GM19099 (cell line): Measurements from ENCODE around the gene ACTN1.

Experiments
- POLR2A ChIP-seq: IDR thresholded peaks from 3 replicates; pipeline ENCODE4 v1.6.1; 2011; ENCODE audit warnings: low read depth; ENCODE audit not compliant: insufficient read length; ENCODE audit errors: extremely low read depth

The ACTN1 gene

DNA sequence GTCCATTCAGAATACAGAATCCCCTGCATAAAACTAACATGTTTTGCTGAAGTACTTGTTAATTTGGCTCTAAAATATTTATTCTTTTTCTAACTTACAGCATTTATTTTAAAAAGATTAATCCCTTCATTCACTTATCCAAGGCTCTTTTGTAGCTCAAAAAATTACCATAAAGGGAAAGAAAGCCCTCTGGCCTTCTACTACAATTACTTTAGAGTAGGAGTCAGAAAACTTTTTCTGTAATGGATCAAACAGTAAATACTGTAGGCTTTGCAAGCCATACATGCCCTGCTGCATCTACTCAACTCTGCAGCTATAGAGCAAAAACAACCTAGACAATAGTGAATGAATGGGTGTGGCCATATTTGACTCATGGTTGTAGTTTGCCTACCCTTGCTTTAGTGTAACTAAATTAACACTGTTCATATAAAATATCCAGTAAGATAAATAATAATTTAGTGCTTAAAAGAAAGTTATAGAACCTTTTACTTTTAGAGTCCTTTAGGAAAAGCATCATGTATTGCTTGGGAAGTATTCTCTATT is 112.0 kb downstream of the ACTN1 start:
- TF ChIP-seq POLR2A = no peak

DNA sequence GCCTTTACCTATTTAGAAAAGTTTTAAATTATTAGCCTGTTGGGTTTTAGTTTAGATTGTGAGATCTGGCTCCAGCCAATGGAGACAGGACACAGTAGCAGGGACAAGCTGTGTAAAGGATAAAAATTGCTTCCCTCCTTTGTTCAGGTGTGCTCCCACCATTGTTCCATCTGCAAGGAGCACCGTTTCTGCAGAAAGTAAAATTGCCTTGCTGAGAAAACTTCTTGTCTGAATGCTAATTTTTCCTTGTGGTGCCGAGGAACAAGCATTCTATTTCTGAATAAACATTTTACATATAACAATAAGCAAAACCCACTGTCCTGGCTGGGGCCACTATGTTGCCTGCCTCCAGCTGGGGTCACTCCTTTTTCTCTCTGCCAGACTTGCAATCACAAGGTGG is 113.6 kb downstream of the ACTN1 start:
- no peak for TF ChIP-seq POLR2A

DNA sequence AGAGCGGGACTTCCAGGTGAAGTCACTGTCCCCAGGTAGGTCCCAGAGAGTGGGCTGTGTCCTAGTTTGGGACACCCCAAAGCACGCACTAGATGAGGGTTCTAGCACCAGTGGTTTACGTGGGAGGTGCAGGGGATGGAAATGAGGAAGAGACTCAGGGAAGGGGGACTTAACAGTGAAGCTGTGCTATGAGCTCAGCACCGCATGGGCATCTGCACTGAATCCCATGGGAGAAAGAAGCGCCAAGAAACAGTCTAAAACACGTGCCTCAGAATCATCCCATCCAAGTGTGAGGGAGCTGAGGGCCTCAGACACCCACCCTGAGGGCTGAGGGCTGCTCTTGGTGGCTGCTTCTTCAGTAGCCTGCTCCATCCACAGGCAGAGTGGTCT is 114.7 kb downstream of the ACTN1 start:
- TF ChIP-seq POLR2A = no peak

DNA sequence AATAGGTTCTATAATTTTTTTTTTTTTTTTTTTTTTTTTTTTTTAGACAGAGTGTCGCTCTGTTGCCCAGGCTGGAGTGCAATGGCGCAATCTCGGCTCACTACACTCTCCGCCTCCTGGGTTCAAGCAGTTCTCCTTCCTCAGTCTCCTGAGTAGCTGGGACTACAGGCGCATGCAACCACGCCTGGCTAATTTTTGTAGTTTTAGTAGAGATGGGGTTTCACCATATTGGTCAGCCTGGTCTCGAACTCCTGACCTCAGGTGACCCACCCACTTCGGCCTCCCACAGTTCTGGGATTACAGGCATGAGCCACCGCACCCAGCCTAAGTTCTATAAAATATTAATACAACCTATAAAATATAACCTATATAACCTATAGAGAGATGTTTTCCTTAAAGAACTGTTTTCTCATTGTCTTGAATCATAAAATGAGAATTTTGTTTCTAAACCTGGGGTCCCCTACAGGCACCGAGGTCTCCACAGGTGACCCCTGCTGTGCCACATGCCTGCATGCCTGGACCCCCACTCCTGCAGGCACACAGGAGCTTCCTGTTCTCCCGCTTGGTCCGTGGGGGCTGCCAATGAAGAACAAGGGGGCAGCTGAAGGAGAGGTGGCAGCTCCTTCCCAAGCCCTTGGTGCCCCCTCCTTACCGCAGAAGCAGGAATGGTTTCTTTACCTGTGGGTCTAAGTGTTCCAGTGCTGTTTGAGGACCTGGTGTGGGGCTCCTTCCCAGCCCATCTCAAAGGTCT is 115.3 kb downstream of the ACTN1 start:
- no peak for TF ChIP-seq POLR2A

GRCh38 chr14:68862954-68863594 is 116.0 kb downstream of the ACTN1 start:
- TF ChIP-seq POLR2A = no peak

GRCh38 chr14:68860771-68861170 is 118.3 kb downstream of the ACTN1 start:
- no peak for TF ChIP-seq POLR2A

GRCh38 chr14:68857516-68858070 is 121.5 kb downstream of the ACTN1 start:
- no peak for TF ChIP-seq POLR2A

DNA sequence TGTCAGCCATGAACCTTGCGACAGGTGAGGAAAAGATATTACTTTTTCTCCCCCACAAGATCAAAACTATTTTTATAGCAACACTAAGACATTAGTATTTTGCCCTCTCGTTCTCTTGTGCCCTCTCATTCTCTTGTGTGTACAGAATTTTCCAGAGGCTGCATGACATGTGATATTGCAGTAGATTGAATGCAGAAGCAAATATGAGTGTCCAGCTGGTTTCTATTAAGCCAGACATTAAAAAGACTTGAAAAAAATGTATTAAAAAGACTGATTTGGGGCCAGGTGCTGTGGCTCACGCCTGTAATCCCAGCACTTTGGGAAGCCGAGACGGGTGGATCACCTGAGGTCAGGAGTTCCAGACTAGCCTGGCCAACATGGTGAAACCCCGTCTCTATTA is 122.5 kb downstream of the ACTN1 start:
- TF ChIP-seq POLR2A = no peak

- no peak for TF ChIP-seq POLR2A
Measured at GRCh38 chr14:68854421-68854820, 124.7 kb downstream of the ACTN1 start.

DNA sequence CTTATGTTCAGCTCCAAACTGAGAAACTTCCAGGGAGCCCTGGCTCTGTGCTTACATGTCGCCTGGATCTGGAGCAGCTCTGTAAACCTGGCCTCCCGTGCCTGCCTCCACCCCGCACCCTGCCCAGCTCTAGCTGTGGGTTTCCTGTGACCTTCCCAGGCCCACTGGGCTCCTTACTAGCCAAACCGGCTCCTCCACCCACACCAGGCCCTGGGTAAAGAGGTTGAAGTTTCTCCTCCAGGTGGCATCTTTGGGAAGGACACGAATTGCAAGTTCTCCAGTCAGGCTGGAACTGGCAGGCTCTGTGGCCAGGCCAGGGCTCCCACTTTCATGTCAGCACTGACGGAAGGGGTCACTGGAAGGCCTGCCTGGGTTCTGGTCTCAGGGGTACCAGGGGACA is 125.4 kb downstream of the ACTN1 start:
- no peak for TF ChIP-seq POLR2A

- no peak for TF ChIP-seq POLR2A
Measured at GRCh38 chr14:68851078-68851477, 128.0 kb downstream of the ACTN1 start.

DNA sequence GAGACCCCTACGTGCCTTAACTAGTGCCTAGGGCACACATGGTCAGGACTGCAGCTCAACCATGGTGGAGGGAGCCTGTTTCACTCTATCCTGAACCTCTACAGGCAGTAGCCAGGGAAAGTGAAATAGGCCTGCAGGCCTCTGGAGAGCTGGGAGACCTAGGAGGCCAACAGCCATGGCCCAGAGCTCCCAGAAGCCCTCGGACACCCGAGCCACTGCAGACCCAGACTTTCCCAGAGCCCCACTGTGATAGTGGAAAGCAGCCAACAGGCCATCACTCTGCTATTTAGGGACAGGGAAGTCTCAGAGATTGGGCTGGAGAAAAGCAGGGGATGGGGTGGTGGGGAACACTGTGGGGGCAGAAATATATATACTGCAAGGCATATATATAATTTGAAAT is 129.7 kb downstream of the ACTN1 start:
- no peak for TF ChIP-seq POLR2A

DNA sequence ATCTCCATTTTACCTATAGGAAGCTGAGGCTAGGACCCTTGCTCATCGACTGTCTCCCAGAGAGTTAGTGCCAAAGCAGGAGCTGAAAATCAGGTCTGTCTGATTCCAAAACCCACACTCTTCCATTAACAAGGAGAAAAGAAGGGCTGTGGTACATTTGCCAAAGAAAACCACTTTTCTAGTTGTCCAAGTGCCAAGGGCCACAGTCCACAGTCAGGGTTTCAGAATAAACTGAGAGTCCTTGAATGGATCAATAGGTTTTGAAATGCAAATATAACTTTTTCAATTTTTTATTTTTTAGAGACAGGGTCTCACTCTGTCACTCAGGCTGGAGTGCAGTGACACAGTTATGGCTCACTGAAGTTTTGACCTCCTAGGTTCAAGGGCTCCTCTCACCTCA is 130.8 kb downstream of the ACTN1 start:
- no peak for TF ChIP-seq POLR2A

- no peak for TF ChIP-seq POLR2A
Measured at GRCh38 chr14:68846466-68846865, 132.6 kb downstream of the ACTN1 start.

DNA sequence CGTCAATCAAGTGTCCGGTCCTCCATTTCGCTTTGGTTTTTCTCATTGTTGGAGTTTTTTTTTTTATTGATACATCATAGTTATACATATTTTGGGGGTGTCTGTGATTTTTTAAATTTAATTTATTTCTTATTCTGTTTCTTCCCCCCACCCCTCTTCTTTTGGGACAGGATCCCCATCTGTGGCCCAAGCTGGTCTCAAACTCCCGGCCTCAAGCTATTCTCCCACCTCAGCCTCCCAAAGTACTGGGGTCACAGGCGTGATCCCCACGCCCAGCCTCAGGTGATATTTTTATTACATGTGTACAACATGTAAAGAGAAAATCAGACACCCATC is 134.9 kb downstream of the ACTN1 start:
- no peak for TF ChIP-seq POLR2A
